ENCODE data around the gene FAM171A2.

DNA sequence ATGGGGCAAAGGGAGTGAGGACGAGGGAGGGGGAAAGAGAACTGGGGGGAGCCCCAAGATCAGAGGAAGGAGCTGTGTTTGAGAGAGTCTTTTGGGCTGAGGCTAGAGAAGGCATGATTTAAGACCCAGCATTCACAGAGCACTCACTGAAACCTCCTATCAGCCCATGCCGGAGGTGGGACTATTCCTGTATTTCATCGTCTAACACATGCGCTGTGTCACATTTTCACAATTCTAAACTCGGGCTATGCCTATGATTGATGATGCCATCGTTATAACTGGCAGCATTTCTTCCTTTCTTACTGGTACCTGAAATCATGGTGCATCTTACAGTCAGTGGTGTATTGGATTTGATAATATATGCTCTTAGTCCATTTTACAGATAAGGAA, 3.5 kb downstream of the FAM171A2 start:
- TF ChIP-seq, protein P1, sequence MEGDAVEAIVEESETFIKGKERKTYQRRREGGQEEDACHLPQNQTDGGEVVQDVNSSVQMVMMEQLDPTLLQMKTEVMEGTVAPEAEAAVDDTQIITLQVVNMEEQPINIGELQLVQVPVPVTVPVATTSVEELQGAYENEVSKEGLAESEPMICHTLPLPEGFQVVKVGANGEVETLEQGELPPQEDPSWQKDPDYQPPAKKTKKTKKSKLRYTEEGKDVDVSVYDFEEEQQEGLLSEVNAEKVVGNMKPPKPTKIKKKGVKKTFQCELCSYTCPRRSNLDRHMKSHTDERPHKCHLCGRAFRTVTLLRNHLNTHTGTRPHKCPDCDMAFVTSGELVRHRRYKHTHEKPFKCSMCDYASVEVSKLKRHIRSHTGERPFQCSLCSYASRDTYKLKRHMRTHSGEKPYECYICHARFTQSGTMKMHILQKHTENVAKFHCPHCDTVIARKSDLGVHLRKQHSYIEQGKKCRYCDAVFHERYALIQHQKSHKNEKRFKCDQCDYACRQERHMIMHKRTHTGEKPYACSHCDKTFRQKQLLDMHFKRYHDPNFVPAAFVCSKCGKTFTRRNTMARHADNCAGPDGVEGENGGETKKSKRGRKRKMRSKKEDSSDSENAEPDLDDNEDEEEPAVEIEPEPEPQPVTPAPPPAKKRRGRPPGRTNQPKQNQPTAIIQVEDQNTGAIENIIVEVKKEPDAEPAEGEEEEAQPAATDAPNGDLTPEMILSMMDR (IDR thresholded peaks at IDR 0.05) = no peak
- no peak for TF ChIP-seq EP300 (IDR thresholded peaks at IDR 0.05)

Data from stomach (tissue), 4 donors.